Measurements from ENCODE around the gene DCAF15. TPM values are rescaled to one million over a fixed set of nuclear protein-coding genes. Genes with fewer than 3 reads are reported as not detected.
"Not testable (repeated sequence)": the region's sequence is repeated elsewhere in the genome, so short reads cannot be mapped to it uniquely, and the experiment has no call there.

DCAF15 gene
- total RNA-seq, 4 donors from 2014 or later, result 11.2 to 38.8 (median 18.0) TPM

- intact Hi-C loops (cut with DNase I; ENCODE audit: low total_unique reads) (no loop called here), in situ Hi-C loops (cut with MboI; ENCODE audit: low sequenced_read_pairs in 4 of 4) (no loop called here)
- Histone ChIP-seq H3K4me3 (no peak overlapping the region), H3K4me1 (no peaks in the 10 kb centered on the region), H3K36me3 (peaks cover 0 to 70% of the 10 kb centered on the region in 2 donors), H3K9me3 (no peaks in the 10 kb centered on the region), H3K27me3 (no peaks in the 10 kb centered on the region), H3K27ac (no peak overlapping the region)
- DNase-seq (no peak), ATAC-seq (no peak)
- TF ChIP-seq POLR2A (IDR thresholded peaks at IDR 0.05) (no peak), CTCF (IDR thresholded peaks at IDR 0.05 in 4 of 5, conservative IDR thresholded peaks at IDR 0.05 in 1 of 5) (no peak)
These were observed 13.8 kb downstream of the DCAF15 start for GRCh38 chr19:13965926-13966683.

- TF ChIP-seq CTCF (IDR thresholded peaks at IDR 0.05 in 4 of 5, conservative IDR thresholded peaks at IDR 0.05 in 1 of 5) (no peak), POLR2A (IDR thresholded peaks at IDR 0.05) (no peak)
- intact Hi-C loops (cut with DNase I; ENCODE audit: low total_unique reads), result no loop called here
- Histone ChIP-seq H3K27ac (no peak overlapping the region), H3K27me3 (no peaks in the 10 kb centered on the region), H3K4me3 (no peak overlapping the region), H3K9me3 (no peaks in the 10 kb centered on the region), H3K4me1 (no peaks in the 10 kb centered on the region), H3K36me3 (peaks cover 0 to 65% of the 10 kb centered on the region in 2 donors)
- DNase-seq (no peak), ATAC-seq (no peak)
- in situ Hi-C loops (cut with MboI; ENCODE audit: low sequenced_read_pairs in 4 of 4), result no loop called here
These were observed 14.4 kb downstream of the DCAF15 start for GRCh38 chr19:13966684-13967128.

GRCh38 chr19:13967206-13967605 lies 14.9 kb downstream of the DCAF15 start:
- DNase-seq; intact Hi-C loops (cut with DNase I; ENCODE audit: low total_unique reads); H3K27me3 ChIP-seq; H3K4me3 ChIP-seq; H3K9me3 ChIP-seq; ATAC-seq; H3K4me1 ChIP-seq; H3K27ac ChIP-seq; in situ Hi-C loops (cut with MboI; ENCODE audit: low sequenced_read_pairs in 4 of 4): not testable (repeated sequence)
- peaks cover 0 to 61% of the 10 kb centered on the region in 2 donors for H3K36me3 ChIP-seq

- Histone ChIP-seq H3K36me3 (peaks cover 0 to 59% of the 10 kb centered on the region in 2 donors), H3K9me3 (no peaks in the 10 kb centered on the region), H3K4me3 (no peak overlapping the region), H3K27ac (no peak overlapping the region), H3K27me3 (no peaks in the 10 kb centered on the region), H3K4me1 (no peaks in the 10 kb centered on the region)
- no peak for ATAC-seq
- intact Hi-C loops (cut with DNase I; ENCODE audit: low total_unique reads), result no loop called here
- in situ Hi-C loops (cut with MboI; ENCODE audit: low sequenced_read_pairs in 4 of 4), result no loop called here
- no peak for DNase-seq
- TF ChIP-seq POLR2A (IDR thresholded peaks at IDR 0.05) (no peak), CTCF (IDR thresholded peaks at IDR 0.05 in 4 of 5, conservative IDR thresholded peaks at IDR 0.05 in 1 of 5) (no peak)
These were observed 16.1 kb downstream of the DCAF15 start for GRCh38 chr19:13968383-13968935.

GRCh38 chr19:13968999-13969398 lies 16.7 kb downstream of the DCAF15 start:
- no peak for ATAC-seq
- no peak for DNase-seq
- H3K36me3 ChIP-seq, result peaks cover 0 to 59% of the 10 kb centered on the region in 2 donors
- no peaks in the 10 kb centered on the region for H3K27me3 ChIP-seq
- intact Hi-C loops (cut with DNase I; ENCODE audit: low total_unique reads) (no loop called here), in situ Hi-C loops (cut with MboI; ENCODE audit: low sequenced_read_pairs in 4 of 4) (no loop called here)
- peaks cover 0 to 2% of the 10 kb centered on the region in 2 donors for H3K4me1 ChIP-seq
- TF ChIP-seq POLR2A (IDR thresholded peaks at IDR 0.05) (no peak), CTCF (IDR thresholded peaks at IDR 0.05 in 4 of 5, conservative IDR thresholded peaks at IDR 0.05 in 1 of 5) (no peak)
- H3K9me3 ChIP-seq, result no peaks in the 10 kb centered on the region
- H3K27ac ChIP-seq, result no peak overlapping the region
- no peak overlapping the region for H3K4me3 ChIP-seq
